ENCODE measurements around the gene CAMK2N2. TPM values are rescaled to one million over a fixed set of nuclear protein-coding genes. Genes with fewer than 3 reads are reported as not detected.

The CAMK2N2 gene
- total RNA-seq, 2 donors from 2014 or later: 0.19 TPM; not detected in 1

- H3K4me1 ChIP-seq: no peaks in the 10 kb centered on the region
- no peaks in the 10 kb centered on the region for H3K36me3 ChIP-seq
- intact Hi-C loops (cut with DNase I): loop anchor here (5.0 kb wide), 1 partner anchor 395 kb away; no protein-coding TSS in a partner anchor
- H3K9ac ChIP-seq (ENCODE audit: low read depth in 2 of 2, low read length in 2 of 2): no peak overlapping the region
- H3K27ac ChIP-seq: no peak overlapping the region
- H3K9me3 ChIP-seq: no peaks in the 10 kb centered on the region
- H3K27me3 ChIP-seq: no peaks in the 10 kb centered on the region
- no peak for DNase-seq
- no peak overlapping the region for H3K4me3 ChIP-seq
- TF ChIP-seq, protein P1, sequence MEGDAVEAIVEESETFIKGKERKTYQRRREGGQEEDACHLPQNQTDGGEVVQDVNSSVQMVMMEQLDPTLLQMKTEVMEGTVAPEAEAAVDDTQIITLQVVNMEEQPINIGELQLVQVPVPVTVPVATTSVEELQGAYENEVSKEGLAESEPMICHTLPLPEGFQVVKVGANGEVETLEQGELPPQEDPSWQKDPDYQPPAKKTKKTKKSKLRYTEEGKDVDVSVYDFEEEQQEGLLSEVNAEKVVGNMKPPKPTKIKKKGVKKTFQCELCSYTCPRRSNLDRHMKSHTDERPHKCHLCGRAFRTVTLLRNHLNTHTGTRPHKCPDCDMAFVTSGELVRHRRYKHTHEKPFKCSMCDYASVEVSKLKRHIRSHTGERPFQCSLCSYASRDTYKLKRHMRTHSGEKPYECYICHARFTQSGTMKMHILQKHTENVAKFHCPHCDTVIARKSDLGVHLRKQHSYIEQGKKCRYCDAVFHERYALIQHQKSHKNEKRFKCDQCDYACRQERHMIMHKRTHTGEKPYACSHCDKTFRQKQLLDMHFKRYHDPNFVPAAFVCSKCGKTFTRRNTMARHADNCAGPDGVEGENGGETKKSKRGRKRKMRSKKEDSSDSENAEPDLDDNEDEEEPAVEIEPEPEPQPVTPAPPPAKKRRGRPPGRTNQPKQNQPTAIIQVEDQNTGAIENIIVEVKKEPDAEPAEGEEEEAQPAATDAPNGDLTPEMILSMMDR (IDR thresholded peaks at IDR 0.05): no peak
Observed at GRCh38 chr3:184291738-184292445, 30.5 kb upstream of the CAMK2N2 start.

DNA sequence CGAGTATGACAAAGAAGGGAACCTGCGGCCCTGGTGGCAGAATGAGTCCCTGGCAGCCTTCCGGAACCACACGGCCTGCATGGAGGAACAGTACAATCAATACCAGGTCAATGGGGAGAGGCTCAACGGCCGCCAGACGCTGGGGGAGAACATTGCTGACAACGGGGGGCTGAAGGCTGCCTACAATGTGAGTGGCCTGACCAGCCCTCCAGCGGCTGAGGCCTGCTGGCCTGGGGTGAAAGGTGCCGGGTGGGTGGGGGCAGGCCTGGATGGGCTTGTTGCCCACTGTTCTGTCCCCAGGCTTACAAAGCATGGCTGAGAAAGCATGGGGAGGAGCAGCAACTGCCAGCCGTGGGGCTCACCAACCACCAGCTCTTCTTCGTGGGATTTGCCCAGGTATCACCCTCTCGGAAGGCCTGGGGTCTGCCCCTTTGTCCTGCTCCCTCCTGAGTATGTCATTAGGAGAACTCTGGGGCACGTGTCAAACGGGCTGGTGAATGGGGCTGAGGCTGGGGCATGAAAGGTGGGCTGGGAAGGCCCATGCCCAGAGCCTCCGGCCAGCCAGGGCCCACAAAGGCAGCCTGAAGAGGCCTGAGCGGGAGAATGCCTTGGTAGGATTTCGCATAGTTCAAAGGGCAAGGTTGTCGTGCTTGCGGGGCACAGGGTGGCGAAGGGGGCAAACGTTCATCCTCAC lies 29.8 kb upstream of the CAMK2N2 start:
- Histone ChIP-seq H3K36me3 (no peaks in the 10 kb centered on the region), H3K4me1 (no peaks in the 10 kb centered on the region), H3K4me3 (no peak overlapping the region), H3K27ac (no peak overlapping the region), H3K9me3 (no peaks in the 10 kb centered on the region), H3K27me3 (no peaks in the 10 kb centered on the region), H3K9ac (ENCODE audit: low read depth in 2 of 2, low read length in 2 of 2) (no peak overlapping the region)
- TF ChIP-seq, protein P1 (IDR thresholded peaks at IDR 0.05): no peak
- no peak for DNase-seq
- intact Hi-C loops (cut with DNase I): loop anchor here (5.0 kb wide), 1 partner anchor 394 kb away; no protein-coding TSS in a partner anchor

GRCh38 chr3:184290331-184290730 lies 29.0 kb upstream of the CAMK2N2 start:
- Histone ChIP-seq H3K4me1 (no peaks in the 10 kb centered on the region), H3K4me3 (no peak overlapping the region), H3K9me3 (no peaks in the 10 kb centered on the region), H3K9ac (ENCODE audit: low read depth in 2 of 2, low read length in 2 of 2) (no peak overlapping the region), H3K36me3 (no peaks in the 10 kb centered on the region), H3K27ac (no peak overlapping the region), H3K27me3 (no peaks in the 10 kb centered on the region)
- intact Hi-C loops (cut with DNase I): loop anchor here (5.0 kb wide), 1 partner anchor 393 kb away; no protein-coding TSS in a partner anchor
- no peak for DNase-seq
- TF ChIP-seq, protein P1 (IDR thresholded peaks at IDR 0.05): no peak

DNA sequence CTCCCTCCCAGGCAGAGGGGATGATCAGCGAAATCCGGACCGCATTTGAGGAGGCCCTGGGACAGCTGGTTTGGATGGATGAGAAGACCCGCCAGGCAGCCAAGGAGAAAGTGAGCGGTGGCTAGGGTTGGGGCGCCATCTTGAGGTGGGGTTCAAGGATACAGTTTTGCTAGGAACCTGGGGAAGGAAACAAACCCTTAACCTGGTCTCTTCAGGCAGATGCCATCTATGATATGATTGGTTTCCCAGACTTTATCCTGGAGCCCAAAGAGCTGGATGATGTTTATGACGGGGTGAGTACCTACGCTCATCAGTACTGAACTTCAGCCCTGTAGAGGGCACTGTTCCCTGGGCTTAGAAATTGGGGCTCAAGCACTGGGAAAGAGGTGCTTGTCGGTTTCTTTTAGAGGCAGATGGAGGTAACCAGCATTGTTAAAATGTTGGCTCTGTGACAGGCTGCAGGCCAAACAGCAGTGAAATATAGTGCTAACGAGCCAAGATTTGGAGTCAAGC lies 28.1 kb upstream of the CAMK2N2 start:
- Histone ChIP-seq H3K36me3 (no peaks in the 10 kb centered on the region), H3K9me3 (no peaks in the 10 kb centered on the region), H3K9ac (ENCODE audit: low read depth in 2 of 2, low read length in 2 of 2) (no peak overlapping the region), H3K4me1 (no peaks in the 10 kb centered on the region), H3K4me3 (no peak overlapping the region), H3K27ac (no peak overlapping the region), H3K27me3 (no peaks in the 10 kb centered on the region)
- intact Hi-C loops (cut with DNase I): loop anchor here (10.0 kb wide), 1 partner anchor 245 kb away; no protein-coding TSS in a partner anchor
- peak; percentile 52 for DNase-seq
- TF ChIP-seq, protein P1 (IDR thresholded peaks at IDR 0.05): peak; percentile 48

- DNase-seq: peak; percentile 27
- Histone ChIP-seq H3K27me3 (no peaks in the 10 kb centered on the region), H3K9ac (ENCODE audit: low read depth in 2 of 2, low read length in 2 of 2) (no peak overlapping the region), H3K9me3 (no peaks in the 10 kb centered on the region), H3K27ac (no peak overlapping the region), H3K4me3 (no peak overlapping the region), H3K4me1 (no peaks in the 10 kb centered on the region), H3K36me3 (no peaks in the 10 kb centered on the region)
- TF ChIP-seq, protein P1 (IDR thresholded peaks at IDR 0.05): no peak
- intact Hi-C loops (cut with DNase I): loop anchor here (10.0 kb wide), 1 partner anchor 240 kb away; no protein-coding TSS in a partner anchor
Observed at GRCh38 chr3:184284696-184285095, 23.3 kb upstream of the CAMK2N2 start.

All from colonic mucosa (tissue), 4 donors.